Measurements from ENCODE around the gene IRF9. TPM values are rescaled to one million over a fixed set of nuclear protein-coding genes. Genes with fewer than 3 reads are reported as not detected.
A peak's percentile ranks its signal among the peaks of the same experiment; 100 is the strongest.

IRF9 gene
- total and polyA plus RNA-seq, 10 donors, result 85.8 to 265 (median 156) TPM

DNA sequence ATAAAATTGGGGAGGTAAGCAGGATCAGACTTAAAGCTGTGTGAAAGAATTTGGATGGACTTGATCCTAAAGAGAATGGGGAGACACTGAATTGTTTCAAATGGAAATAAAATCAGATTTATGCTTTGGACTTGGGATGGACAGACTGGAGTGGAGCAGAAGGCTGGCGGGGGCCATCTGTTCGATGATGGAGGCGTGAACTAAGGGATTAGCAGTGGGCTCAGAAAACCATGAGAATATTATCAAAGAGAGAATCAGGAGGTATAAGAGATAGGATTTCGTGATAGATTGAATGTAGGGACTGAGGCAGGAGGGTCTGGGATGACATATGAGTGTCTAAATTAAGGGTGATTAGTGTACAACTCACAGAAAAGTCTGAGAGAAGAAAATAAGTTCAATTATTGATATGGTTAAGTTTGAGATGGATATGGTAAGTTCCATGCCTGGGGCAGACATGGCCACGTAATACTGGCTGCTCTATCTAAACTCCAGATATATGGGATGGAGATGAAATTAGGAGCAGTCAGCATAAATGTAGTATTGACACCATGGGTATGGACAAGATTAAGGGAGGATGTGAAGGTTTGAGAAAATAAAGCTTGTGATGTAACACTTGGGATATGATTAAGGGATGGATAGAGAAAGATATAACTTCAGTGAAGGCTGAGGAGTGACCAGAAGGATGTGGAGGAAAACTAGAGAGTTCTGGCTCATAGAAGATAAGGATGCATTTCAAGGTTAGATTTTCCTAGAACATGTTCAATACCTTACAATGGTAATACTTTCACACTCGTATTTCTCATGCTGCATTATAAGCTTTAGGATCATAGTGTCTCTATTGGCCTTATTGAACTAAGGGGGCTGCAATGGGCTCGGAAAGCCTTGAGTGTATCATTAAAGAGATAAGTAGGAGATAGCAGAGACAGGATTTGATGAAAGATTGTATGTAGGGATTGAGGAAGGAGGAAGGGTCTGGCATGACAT is 43.4 kb downstream of the IRF9 start:
- H3K27me3 ChIP-seq (replicated peaks in 1 of 7), result no peaks in the 10 kb centered on the region
- no peak for DNase-seq
- no peak overlapping the region for H3K27ac ChIP-seq
- 93 to 97% (median 96%) methylated on average over 7 of the region's 7 CpGs for whole genome bisulfite sequencing, 5 donors
- H3K4me3 ChIP-seq, result no peak overlapping the region
- peaks cover 5 to 98% (median 46%) of the 10 kb centered on the region in 6 donors for H3K36me3 ChIP-seq
- peaks cover 0 to 5% (median 0%) of the 10 kb centered on the region in 8 donors for H3K9me3 ChIP-seq
- H3K4me1 ChIP-seq, result peaks cover 0 to 29% (median 2%) of the 10 kb centered on the region in 6 donors
- intact Hi-C loops (cut with DNase I; ENCODE audit: low total_unique reads), result no loop called here
- TF ChIP-seq POLR2A (IDR thresholded peaks at IDR 0.05), result no peak
- TF ChIP-seq, protein P1, sequence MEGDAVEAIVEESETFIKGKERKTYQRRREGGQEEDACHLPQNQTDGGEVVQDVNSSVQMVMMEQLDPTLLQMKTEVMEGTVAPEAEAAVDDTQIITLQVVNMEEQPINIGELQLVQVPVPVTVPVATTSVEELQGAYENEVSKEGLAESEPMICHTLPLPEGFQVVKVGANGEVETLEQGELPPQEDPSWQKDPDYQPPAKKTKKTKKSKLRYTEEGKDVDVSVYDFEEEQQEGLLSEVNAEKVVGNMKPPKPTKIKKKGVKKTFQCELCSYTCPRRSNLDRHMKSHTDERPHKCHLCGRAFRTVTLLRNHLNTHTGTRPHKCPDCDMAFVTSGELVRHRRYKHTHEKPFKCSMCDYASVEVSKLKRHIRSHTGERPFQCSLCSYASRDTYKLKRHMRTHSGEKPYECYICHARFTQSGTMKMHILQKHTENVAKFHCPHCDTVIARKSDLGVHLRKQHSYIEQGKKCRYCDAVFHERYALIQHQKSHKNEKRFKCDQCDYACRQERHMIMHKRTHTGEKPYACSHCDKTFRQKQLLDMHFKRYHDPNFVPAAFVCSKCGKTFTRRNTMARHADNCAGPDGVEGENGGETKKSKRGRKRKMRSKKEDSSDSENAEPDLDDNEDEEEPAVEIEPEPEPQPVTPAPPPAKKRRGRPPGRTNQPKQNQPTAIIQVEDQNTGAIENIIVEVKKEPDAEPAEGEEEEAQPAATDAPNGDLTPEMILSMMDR (IDR thresholded peaks at IDR 0.05 in 8 of 11, conservative IDR thresholded peaks at IDR 0.05 in 3 of 11), result no peak
- no peak for TF ChIP-seq POLR2AphosphoS5 (IDR thresholded peaks at IDR 0.05)

DNA sequence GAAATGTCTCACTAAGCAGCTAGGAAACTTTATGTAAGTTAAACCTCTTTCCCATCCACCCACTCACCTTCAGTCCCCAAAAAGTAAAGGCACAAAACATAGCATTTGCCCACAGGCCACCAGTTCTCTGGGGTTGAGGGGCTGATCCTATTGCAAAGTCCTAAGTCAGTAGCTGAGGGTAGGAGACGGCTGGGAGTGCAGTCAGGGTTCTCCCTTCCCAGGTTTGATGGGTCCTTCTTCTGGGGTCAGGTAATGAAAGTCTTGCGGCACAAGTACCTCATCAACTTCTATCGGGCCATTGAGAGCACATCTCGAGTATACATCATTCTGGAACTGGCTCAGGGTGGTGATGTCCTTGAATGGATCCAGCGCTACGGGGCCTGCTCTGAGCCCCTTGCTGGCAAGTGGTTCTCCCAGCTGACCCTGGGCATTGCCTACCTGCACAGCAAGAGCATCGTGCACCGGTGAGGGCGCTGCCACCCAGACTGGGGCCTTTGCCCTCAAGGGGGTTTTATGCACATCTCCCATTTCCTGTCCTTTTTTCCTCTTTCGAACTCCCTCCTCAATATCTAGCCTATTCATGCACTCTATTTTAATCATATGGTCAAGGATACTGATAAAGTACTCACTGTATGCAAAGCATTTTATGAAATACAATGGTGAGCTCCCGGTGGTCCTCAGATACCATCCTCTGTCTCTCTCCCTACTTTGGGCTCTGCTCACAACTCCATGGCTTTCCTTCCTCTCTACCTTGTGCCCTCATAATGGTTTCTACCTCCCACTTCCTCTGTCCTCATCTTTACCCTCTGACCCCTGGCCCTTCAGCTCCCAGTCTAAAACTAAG is 45.4 kb downstream of the IRF9 start:
- Histone ChIP-seq H3K9me3 (peaks cover 0 to 5% (median 0%) of the 10 kb centered on the region in 8 donors), H3K27ac (peak overlapping the region in 1 of 8 donors; percentile 40), H3K36me3 (peaks cover 5 to 98% (median 59%) of the 10 kb centered on the region in 6 donors), H3K4me1 (peaks cover 0 to 45% (median 8%) of the 10 kb centered on the region in 6 donors), H3K27me3 (replicated peaks in 1 of 7) (no peaks in the 10 kb centered on the region), H3K4me3 (no peak overlapping the region)
- no peak for DNase-seq
- WGBS, 5 donors, result 95 to 97% (median 96%) methylated on average over 11 of the region's 11 CpGs
- TF ChIP-seq POLR2A (IDR thresholded peaks at IDR 0.05), result no peak
- TF ChIP-seq, protein P1 (IDR thresholded peaks at IDR 0.05 in 8 of 11, conservative IDR thresholded peaks at IDR 0.05 in 3 of 11), result no peak
- TF ChIP-seq POLR2AphosphoS5 (IDR thresholded peaks at IDR 0.05), result peak in 2 of 3 donors; percentile 40 to 50
- intact Hi-C loops (cut with DNase I; ENCODE audit: low total_unique reads), result no loop called here

DNA sequence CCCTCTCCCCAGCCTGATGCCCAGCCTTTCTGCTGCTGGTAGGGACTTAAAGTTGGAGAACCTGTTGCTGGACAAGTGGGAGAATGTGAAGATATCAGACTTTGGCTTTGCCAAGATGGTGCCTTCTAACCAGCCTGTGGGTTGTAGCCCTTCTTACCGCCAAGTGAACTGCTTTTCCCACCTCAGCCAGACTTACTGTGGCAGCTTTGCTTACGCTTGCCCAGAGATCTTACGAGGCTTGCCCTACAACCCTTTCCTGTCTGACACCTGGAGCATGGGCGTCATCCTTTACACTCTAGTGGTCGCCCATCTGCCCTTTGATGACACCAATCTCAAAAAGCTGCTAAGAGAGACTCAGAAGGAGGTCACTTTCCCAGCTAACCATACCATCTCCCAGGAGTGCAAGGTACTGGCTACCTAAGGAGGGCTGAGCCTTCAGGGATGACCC is 46.1 kb downstream of the IRF9 start:
- peaks cover 0 to 5% (median 0%) of the 10 kb centered on the region in 8 donors for H3K9me3 ChIP-seq
- H3K36me3 ChIP-seq, result peaks cover 5 to 96% (median 58%) of the 10 kb centered on the region in 6 donors
- peaks cover 1 to 51% (median 14%) of the 10 kb centered on the region in 6 donors for H3K4me1 ChIP-seq
- no peak for DNase-seq
- TF ChIP-seq POLR2AphosphoS5 (IDR thresholded peaks at IDR 0.05) (no peak), POLR2A (IDR thresholded peaks at IDR 0.05) (no peak)
- intact Hi-C loops (cut with DNase I; ENCODE audit: low total_unique reads), result no loop called here
- no peaks in the 10 kb centered on the region for H3K27me3 ChIP-seq (replicated peaks in 1 of 7)
- 62 to 88% (median 80%) methylated on average over 5 of the region's 5 CpGs for WGBS, 5 donors
- H3K4me3 ChIP-seq, result no peak overlapping the region
- peak overlapping the region in 1 of 8 donors; percentile 40 for H3K27ac ChIP-seq

DNA sequence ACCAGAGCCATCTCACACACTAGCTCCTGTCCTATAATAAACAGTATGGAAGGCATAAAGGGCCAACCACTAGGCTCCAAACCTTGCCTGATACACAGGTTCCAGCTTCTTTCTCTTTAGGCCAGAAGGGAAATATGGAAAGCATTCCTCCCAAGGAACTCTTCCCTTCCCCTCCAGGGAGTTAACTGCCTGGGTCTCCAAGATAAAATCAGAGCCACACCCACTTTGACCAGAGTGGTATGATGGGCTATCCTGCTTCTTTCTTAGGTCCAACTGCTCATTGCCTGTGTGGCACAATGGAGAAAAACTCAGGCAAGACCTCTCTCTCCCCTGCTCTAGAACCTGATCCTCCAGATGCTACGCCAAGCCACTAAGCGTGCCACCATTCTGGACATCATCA is 46.6 kb downstream of the IRF9 start:
- peaks cover 6 to 56% (median 19%) of the 10 kb centered on the region in 6 donors for H3K4me1 ChIP-seq
- intact Hi-C loops (cut with DNase I; ENCODE audit: low total_unique reads), result no loop called here
- TF ChIP-seq POLR2AphosphoS5 (IDR thresholded peaks at IDR 0.05) (no peak), POLR2A (IDR thresholded peaks at IDR 0.05) (no peak)
- TF ChIP-seq, protein P1 (IDR thresholded peaks at IDR 0.05 in 8 of 11, conservative IDR thresholded peaks at IDR 0.05 in 3 of 11), result no peak
- no peak for DNase-seq
- 98 to 100% (median 100%) methylated on average over 2 of the region's 2 CpGs for WGBS, 5 donors
- no peaks in the 10 kb centered on the region for H3K27me3 ChIP-seq (replicated peaks in 1 of 7)
- H3K27ac ChIP-seq, result peak overlapping the region in 1 of 8 donors; percentile 40
- H3K36me3 ChIP-seq, result peaks cover 5 to 91% (median 58%) of the 10 kb centered on the region in 6 donors
- no peak overlapping the region for H3K4me3 ChIP-seq
- no peaks in the 10 kb centered on the region for H3K9me3 ChIP-seq

Data from spleen (tissue), 11 donors.